Measurements from ENCODE around the gene ARHGEF40.

DNA sequence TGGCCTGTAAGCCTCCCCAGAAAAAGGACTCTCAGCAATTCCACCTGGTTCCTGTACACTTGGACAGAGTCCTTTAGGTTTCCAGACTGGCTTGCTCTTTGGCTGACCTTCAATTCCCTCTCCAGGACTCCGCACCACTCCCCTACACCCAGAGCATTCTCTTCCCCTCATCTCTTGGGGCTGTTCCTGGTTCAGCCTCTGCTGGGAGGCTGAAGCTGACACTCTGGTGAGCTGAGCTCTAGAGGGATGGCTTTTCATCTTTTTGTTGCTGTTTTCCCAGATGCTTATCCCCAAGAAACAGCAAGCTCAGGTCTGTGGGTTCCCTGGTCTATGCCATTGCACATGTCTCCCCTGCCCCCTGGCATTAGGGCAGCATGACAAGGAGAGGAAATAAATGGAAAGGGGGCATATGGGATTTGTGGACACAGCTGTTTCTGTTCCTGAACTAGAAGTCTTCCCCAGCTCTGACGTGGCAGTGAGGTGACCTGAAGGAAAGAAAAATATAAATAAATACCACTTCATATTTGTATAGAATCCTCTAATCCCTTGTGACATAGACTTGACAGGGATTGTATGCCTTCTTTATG is 26.6 kb upstream of the ARHGEF40 start:
- no peak for TF ChIP-seq CEBPB (IDR thresholded peaks at IDR 0.05; ENCODE audit: borderline replicate concordance in 1 of 2, low read depth in 2 of 2, low read length in 2 of 2)
- no peak for TF ChIP-seq POLR2AphosphoS2 (IDR thresholded peaks at IDR 0.05; ENCODE audit: low read depth, low read length)
- TF ChIP-seq, protein P1, sequence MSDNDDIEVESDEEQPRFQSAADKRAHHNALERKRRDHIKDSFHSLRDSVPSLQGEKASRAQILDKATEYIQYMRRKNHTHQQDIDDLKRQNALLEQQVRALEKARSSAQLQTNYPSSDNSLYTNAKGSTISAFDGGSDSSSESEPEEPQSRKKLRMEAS (IDR thresholded peaks at IDR 0.05; ENCODE audit: low read depth, low read length): no peak
- TF ChIP-seq, protein P2, sequence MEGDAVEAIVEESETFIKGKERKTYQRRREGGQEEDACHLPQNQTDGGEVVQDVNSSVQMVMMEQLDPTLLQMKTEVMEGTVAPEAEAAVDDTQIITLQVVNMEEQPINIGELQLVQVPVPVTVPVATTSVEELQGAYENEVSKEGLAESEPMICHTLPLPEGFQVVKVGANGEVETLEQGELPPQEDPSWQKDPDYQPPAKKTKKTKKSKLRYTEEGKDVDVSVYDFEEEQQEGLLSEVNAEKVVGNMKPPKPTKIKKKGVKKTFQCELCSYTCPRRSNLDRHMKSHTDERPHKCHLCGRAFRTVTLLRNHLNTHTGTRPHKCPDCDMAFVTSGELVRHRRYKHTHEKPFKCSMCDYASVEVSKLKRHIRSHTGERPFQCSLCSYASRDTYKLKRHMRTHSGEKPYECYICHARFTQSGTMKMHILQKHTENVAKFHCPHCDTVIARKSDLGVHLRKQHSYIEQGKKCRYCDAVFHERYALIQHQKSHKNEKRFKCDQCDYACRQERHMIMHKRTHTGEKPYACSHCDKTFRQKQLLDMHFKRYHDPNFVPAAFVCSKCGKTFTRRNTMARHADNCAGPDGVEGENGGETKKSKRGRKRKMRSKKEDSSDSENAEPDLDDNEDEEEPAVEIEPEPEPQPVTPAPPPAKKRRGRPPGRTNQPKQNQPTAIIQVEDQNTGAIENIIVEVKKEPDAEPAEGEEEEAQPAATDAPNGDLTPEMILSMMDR (IDR thresholded peaks at IDR 0.05 in 2 of 3, conservative IDR thresholded peaks at IDR 0.05 in 1 of 3; ENCODE audit: control insufficient read depth in 2 of 3, extremely low read depth in 1 of 3, insufficient read depth in 1 of 3, low read depth in 3 of 3, low read length in 3 of 3): no peak
- no peak for TF ChIP-seq EP300 (IDR thresholded peaks at IDR 0.05; ENCODE audit: borderline replicate concordance in 1 of 2, control insufficient read depth in 1 of 2, low read depth in 2 of 2, low read length in 2 of 2)

Measured in GM12878 (cell line).